GM10248 (cell line): Measurements from ENCODE around the gene VPS51.

ENCODE experiments used
- CTCF ChIA-PET: fragments of 300-600 bp; sonication (Branson Sonifier 250); formaldehyde crosslinking; extraction: SDS; loops from one replicate; lab custom pipeline; 2021; ENCODE audit warnings: antibody characterized with exemption; lab: Yijun Ruan, JAX
- POLR2A ChIA-PET: fragments of 350-650 bp; sonication (Branson Sonifier 250); formaldehyde crosslinking; extraction: SDS; loops from one replicate; lab custom pipeline; 2020; ENCODE audit warnings: antibody characterized with exemption; lab: Yijun Ruan, JAX
- DNase-seq: peaks from one replicate; pipeline ENCODE4 v3.0.0; 2012; ENCODE audit errors: extremely low spot score
- TF ChIP-seq, protein P1 (sequence below): IDR thresholded peaks from 2 replicates; pipeline ENCODE4 v1.5.1; 2012; ENCODE audit warnings: mild to moderate bottlenecking, low read depth; ENCODE audit errors: extremely low read depth, missing control alignments, control extremely low read depth

VPS51 gene

GRCh38 chr11:65130631-65131416 is 34.8 kb downstream of the VPS51 start:
- POLR2A ChIA-PET = interaction anchor here (0.6 to 1.2 kb wide), 2 partner anchors 9 to 17 kb away, joined by 4 to 6 read pairs; partner anchors contain the start of genes FAU and MRPL49
- CTCF ChIA-PET = interaction anchor here (0.8 to 5.1 kb wide), 7 partner anchors 9 to 118 kb away, joined by 3 to 24 read pairs (median 4); partner anchors contain the start of genes CAPN1, FAU, MRPL49 and TM7SF2
- TF ChIP-seq, protein P1, sequence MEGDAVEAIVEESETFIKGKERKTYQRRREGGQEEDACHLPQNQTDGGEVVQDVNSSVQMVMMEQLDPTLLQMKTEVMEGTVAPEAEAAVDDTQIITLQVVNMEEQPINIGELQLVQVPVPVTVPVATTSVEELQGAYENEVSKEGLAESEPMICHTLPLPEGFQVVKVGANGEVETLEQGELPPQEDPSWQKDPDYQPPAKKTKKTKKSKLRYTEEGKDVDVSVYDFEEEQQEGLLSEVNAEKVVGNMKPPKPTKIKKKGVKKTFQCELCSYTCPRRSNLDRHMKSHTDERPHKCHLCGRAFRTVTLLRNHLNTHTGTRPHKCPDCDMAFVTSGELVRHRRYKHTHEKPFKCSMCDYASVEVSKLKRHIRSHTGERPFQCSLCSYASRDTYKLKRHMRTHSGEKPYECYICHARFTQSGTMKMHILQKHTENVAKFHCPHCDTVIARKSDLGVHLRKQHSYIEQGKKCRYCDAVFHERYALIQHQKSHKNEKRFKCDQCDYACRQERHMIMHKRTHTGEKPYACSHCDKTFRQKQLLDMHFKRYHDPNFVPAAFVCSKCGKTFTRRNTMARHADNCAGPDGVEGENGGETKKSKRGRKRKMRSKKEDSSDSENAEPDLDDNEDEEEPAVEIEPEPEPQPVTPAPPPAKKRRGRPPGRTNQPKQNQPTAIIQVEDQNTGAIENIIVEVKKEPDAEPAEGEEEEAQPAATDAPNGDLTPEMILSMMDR = no peak
- no peak for DNase-seq

DNA sequence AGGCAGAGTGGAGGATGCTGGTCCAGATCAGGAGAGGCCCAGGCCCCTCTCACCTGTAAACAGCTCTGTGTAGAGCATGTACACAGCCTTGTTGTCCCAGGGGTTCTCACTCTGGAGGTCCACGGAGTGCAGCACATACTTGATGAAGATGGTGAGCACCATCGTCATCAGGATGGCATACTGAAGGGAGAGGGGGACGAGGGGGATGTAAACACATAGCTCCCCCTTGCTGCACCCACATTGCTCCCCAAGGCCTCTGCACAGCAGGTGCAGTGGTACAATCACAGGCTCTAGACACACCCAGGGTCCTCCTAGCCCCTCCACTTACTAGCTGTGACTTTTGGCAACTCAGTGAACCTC is 35.4 kb downstream of the VPS51 start:
- ChIA-PET CTCF (interaction anchor here (0.8 to 5.1 kb wide), 6 partner anchors 9 to 119 kb away, joined by 3 to 24 read pairs (median 8); partner anchors contain the start of genes CAPN1, FAU, MRPL49 and TM7SF2), POLR2A (interaction anchor here (0.8 to 1.2 kb wide), 2 partner anchors 9 to 14 kb away, joined by 3 to 4 read pairs; partner anchors contain the start of genes FAU, MRPL49 and ZNHIT2)
- TF ChIP-seq, protein P1 = no peak
- no peak for DNase-seq

DNA sequence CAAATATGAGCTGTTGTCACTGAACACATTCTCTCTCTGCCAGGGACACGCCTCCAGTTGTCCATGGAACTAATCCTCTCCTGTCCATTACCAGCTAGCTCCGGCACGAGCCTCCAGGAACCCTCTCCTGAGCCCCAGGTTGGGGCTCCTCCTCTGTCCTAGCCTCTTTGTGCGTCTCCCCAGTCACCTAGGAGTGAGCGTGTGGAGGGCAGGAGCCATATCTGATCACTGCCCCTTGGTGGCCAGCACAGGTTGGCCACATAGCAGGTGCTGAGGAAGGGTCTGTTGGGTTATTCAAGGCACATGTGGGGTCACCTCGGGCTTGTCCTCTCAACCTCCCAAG is 35.9 kb downstream of the VPS51 start:
- DNase-seq = no peak
- TF ChIP-seq, protein P1 = no peak
- ChIA-PET CTCF (interaction anchor here (1.2 to 5.1 kb wide), 5 partner anchors 10 to 119 kb away, joined by 4 to 24 read pairs (median 13); partner anchors contain the start of genes CAPN1, FAU, MRPL49 and TM7SF2), POLR2A (interaction anchor here (0.8 to 0.9 kb wide), 2 partner anchors 10 to 15 kb away, joined by 3 to 6 read pairs; partner anchors contain the start of genes FAU, MRPL49 and ZNHIT2)

DNA sequence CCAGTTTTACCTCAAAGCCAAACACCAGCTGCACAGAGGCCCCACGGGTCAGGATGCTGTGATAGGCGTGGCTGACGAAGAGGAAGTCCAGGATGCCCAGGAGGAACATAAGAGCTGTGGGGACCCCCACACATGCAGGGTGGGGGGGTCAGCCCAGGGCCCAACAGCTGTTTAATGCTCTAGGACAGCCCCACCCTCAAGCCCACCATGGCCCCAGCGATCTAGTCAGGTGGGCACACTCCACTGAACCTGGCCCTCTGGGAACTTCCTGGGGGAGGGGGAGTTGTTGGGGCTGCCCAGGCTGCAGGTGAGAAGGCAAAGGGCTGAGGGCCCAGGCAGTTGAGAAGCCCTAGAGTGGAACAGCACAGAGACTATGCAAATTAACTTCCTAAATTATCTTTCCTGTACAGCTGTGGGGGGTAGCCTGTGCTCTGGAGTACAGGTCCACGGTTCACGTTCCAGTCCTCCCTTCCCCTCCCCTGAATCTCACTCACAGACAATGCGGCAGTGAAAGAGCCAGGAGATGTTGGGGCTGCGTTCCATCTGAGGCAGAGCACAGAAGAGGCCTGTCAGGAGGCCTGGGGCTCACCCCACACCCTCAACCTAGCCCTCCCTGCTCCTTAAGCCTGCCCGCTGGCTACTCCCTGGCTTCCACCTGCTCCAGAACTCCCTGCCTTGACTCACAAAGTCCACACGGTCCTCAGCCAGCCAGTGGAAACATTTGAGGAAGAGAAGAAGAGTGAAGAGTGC is 36.4 kb downstream of the VPS51 start:
- ChIA-PET CTCF (interaction anchor here (1.2 to 5.1 kb wide), 5 partner anchors 10 to 120 kb away, joined by 4 to 24 read pairs (median 13); partner anchors contain the start of genes CAPN1, FAU, MRPL49 and TM7SF2), POLR2A (interaction anchor here (0.8 to 2.9 kb wide), 3 partner anchors 10 to 15 kb away, joined by 3 to 10 read pairs (median 6); partner anchors contain the start of genes FAU, MRPL49 and ZNHIT2)
- TF ChIP-seq, protein P1 = no peak

DNA sequence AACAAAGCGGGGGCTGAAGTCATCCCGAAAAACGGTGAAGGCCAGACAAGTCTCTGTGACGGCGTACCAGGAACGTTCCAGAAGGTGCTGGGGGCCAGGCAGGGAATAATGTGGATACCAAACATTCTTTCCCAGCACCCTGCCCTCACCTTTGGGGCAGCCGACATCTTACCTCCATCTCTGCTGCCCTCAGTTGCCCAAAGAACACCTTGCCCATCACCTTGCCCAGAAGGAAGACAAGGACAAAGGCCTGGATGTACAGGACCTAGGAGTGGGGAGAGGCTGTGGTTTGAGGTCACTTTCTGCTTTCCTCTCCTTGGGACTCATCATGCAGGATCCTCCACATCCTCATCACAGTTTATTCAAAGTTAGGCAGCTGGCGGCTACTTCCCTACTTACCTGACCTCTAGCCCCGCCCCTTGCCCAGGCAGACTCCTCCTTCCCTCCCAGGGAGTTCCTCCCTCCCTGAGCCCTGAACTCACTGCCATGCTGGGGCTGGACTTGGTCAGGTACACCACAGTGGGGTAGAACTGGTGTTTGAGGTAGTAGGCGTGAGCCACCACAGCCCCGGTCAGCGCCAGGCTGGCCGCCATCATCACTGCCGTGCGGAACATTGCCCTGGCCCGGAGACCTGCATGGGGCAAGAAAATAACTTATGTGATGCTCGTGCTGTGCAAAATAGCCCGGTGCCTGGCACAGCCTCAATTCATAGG is 37.1 kb downstream of the VPS51 start:
- TF ChIP-seq, protein P1 = no peak
- CTCF ChIA-PET = interaction anchor here (1.7 to 4.6 kb wide), 3 partner anchors 11 to 23 kb away, joined by 4 to 22 read pairs (median 17); partner anchors contain the start of genes FAU, MRPL49 and TM7SF2
- peak; percentile 71 for DNase-seq
- POLR2A ChIA-PET = interaction anchor here (2.9 kb wide), 1 partner anchor 11 kb away, joined by 10 read pairs; the partner anchor contains the start of genes FAU and MRPL49

More for the DNA sequence above, 36.4 kb downstream of the VPS51 start:
- DNase-seq = peak; percentile 68
